GM19397 (cell line): ENCODE results near the gene TM7SF2.

Source experiments
- ATAC-seq: cut with Tn5 transposase; IDR thresholded peaks from one replicate; pipeline ENCODE4 v1.9.1; 2021; ENCODE audit warnings: mild to moderate bottlenecking, moderate library complexity; ENCODE audit not compliant: unreplicated experiment

TM7SF2 gene

DNA sequence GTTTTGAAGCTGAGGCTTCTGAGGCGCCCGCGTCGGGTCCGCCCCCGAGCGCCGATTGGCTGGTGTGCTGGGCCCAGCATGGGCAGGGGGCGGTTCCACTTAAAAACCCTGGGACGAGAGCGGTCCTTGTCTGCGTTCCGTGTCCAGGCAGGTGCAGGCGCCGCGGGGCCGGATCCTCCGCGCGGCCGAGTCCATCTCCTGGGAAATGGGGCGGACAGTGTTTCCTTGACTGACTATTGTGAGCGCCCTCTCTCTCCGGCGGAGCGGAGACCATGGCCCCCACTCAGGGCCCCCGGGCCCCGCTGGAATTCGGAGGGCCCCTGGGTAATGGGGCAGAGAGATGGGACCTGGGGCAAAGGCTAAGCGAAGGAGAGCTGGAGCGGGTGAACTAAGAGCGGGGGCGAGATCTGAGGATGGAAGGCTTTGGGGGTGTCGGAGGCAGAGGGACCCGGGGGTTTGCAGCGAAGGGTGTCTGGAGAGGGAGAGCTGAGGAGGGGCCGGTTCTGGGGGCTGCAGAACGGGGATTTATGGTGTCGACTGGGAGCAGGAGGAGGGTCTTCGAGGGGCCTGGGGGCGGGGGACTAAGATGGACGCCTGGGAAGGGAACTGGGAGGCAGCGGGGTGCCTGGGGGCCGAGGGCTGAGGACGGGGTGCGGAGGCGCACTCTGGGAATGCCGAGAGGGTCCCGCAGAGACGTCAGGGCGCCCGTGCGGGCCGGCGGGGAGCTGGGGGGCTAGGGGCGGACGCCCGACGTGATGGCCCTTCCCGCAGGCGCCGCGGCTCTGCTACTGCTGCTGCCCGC lies at the start of gene TM7SF2:
Gene TM7SF2, plus strand, starts transcription at position 129 of the 802 bp plus-strand sequence. Its CDS starts 144 bp downstream, at position 273.
- ATAC-seq, result peak; percentile 69

DNA sequence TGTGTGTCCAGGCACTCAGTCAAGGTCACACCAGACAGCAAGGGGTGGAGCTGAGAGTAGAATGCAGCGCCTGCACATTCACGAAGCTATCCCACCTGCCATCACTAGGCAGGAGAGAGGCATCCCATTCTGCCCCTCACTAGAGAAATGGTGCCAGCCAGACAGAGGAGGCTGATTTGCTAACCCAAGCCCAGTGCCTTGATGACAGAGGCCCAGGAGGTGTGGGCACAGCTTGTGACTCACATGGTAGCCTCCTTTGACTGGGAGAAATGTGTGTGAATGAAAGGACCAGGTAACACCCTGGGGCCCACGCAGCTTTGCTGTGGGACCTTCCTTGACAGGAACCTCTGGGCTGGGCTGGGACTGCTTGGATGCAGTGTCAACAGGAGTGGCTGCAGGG lies 48.1 kb upstream of the TM7SF2 start:
- ATAC-seq, result no peak

- no peak for ATAC-seq
These were observed 46.8 kb upstream of the TM7SF2 start for GRCh38 chr11:65064847-65065240.

DNA sequence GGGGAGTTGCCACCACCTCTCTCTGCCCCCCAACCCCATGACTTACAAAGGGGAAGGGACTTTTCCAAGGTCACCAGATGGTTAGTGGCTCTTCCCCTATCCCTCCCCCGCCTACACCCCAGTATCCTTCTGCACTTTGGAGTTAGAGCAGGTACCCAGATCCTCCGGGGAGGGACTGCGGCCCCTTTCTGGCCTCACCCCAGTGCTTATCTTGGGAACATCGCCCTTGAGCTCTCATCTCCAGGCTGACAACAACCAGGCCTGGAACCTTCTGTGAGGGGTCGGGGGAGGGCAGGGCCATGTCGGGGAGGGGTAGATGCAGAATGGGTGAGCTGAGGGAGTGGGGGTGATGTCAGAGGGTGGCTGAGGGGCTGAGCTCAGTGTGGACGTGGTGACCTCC lies 45.8 kb upstream of the TM7SF2 start:
- no peak for ATAC-seq

GRCh38 chr11:65066315-65066714 lies 45.4 kb upstream of the TM7SF2 start:
- ATAC-seq, result no peak

- ATAC-seq, result no peak
These were observed 44.8 kb upstream of the TM7SF2 start for GRCh38 chr11:65066805-65067291.

GRCh38 chr11:65067446-65067845 lies 44.2 kb upstream of the TM7SF2 start:
- no peak for ATAC-seq

GRCh38 chr11:65069217-65069616 lies 42.5 kb upstream of the TM7SF2 start:
- ATAC-seq, result no peak

GRCh38 chr11:65071907-65072630 lies 39.6 kb upstream of the TM7SF2 start:
- ATAC-seq, result no peak

- no peak for ATAC-seq
These were observed 39.1 kb upstream of the TM7SF2 start for GRCh38 chr11:65072631-65072966.

GRCh38 chr11:65077451-65077850 lies 34.2 kb upstream of the TM7SF2 start:
- ATAC-seq, result no peak

DNA sequence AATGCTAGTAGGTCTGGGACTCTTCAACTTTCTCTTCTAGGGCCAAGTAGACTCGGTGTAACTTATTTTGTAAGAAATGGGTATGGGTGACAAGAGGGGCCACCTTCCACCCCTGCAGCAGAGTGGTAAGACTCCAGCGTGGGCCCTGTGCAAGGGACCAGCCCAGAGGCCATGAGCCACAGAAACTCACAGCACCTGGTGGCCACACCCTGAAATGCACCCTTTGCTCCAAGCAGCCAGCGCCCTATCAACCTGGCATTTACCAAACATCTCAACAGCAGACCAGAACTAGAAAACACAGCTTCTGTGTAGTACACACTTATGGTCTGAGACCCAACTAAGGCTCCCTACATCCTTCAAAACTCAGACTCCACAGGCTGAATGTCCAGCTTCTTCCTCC lies 33.5 kb upstream of the TM7SF2 start:
- ATAC-seq, result no peak

- ATAC-seq, result no peak
These were observed 32.8 kb upstream of the TM7SF2 start for GRCh38 chr11:65078786-65079342.

- no peak for ATAC-seq
These were observed 28.4 kb upstream of the TM7SF2 start for GRCh38 chr11:65083134-65083833.

DNA sequence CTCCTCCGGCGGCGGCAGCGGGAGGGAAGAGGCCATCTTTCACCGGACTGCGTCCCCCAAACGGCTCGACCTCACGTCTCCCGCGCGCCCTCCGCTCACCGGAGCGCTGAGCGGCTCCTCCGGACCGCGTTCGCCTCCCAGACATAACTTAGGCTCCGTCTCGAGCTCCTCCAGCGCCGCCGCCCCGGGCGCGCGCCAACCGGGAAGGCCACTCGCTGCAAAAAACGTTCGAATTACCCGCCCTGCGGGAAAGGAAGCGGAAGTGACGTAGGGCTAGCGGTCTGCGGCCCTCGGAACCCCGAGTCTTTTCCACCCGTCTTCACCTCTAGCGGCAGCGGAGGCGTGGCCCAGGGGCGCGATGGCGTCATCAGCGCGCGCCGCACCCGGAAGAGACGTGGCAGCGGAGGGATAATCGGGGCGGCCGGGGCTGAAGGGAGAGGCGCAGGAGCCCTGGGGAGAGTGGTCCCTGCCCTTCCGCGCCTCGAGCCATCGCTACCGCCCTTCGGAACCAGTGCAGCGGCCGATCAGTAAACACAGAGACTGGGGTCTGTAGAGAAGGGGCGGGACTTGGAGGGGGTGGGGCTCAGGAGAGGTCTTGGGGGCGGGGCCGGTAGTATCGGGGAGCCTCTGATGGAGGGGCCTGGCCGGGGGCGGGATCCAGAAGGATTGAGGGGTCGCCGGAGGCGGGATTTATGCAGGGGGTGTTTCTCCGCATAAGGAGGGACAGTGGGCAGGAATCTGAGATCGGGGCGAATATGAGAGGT lies 27.7 kb upstream of the TM7SF2 start, which contains the start of the genes CDCA5 and ZFPL1:
Gene CDCA5, minus strand, starts transcription at position 207 of the 764 bp plus-strand sequence. Its CDS starts 62 bp downstream, at position 145.
Gene ZFPL1, plus strand, starts transcription at position 389 of the 764 bp plus-strand sequence. CDS start 477 bp downstream, outside the sequence.
- peak; percentile 76 for ATAC-seq

DNA sequence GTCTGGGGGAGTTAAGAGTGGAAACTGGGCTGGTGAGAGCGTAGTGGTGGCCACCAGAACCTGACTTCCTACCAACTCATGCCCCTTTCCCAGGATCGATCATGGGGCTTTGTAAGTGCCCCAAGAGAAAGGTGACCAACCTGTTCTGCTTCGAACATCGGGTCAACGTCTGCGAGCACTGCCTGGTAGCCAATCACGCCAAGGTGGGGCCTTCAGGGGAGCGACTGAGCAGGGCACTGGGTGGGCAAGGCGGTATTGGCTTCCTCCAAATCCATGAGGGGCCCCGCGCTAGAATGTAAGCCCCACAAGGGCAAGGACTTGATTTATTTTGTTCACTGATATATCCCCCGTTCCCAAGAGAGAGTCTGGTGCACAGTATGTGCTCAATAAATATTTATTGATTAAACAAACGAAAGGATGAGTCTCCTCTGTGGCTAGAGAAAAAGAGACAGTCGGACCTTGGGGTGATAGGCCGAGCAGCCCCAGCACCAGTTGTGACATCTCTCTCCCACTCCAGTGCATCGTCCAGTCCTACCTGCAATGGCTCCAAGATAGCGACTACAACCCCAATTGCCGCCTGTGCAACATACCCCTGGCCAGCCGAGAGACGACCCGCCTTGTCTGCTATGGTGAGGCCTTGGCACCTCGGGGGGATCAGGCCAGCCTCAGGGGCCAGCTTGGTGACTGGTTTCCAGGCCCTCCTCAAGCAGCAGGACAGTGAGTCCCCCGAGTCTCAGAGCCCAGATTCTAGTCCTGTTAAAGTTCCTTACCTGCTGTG lies 26.9 kb upstream of the TM7SF2 start:
- ATAC-seq, result no peak

GRCh38 chr11:65085446-65085845 lies 26.2 kb upstream of the TM7SF2 start:
- no peak for ATAC-seq

- ATAC-seq, result no peak
These were observed 24.9 kb upstream of the TM7SF2 start for GRCh38 chr11:65086809-65087208.

DNA sequence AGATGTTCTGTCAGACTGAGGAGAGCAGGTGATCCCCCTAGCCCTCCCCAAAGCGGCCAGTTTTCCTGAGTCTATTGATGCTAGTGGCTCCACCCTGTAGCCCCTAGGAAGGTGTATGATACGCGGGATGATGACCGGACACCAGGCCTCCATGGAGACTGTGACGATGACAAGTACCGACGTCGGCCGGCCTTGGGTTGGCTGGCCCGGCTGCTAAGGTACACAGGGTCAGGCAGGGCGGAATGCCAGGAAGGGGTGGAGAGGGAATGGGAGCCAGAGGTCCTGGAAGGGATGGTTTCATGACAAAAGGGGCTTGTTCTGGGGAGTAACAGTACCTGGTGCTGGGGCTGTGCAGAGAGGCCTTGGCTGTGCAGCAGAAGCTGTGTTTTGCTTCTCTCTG lies 24.5 kb upstream of the TM7SF2 start:
- no peak for ATAC-seq
